Right ventricle myocardium superior (tissue), 1 donor: ENCODE data around the gene CRIM1. TPM values are rescaled to one million over a fixed set of nuclear protein-coding genes. Genes with fewer than 3 reads are reported as not detected.

Source experiments
- ATAC-seq: fragments of 200-7000 bp; cut with Tn5 transposase; one replicate; pipeline ENCODE4 v1.9.1; 2020; ENCODE audit warnings: mild to moderate bottlenecking; ENCODE audit not compliant: poor library complexity
- DNase-seq: peaks from one replicate; pipeline ENCODE4 v3.0.0-alpha.2; 2020
- intact Hi-C: fragments of 100-400 bp; cut with DNase I; formaldehyde crosslinking; loops from one replicate; pipeline ENCODE4 v1.11.2; 2022
- total RNA-seq: library from RNA; stranded (reverse); fragmentation: NEBNext Ultra II Directional; extraction: Animal tissue kit (Norgen Biotek cat#: 25700); gene quantifications from one replicate; pipeline ENCODE4 v1.2.1, GENCODE V29; 2021
- donor health status: DM: no; HTN: yes; CAD: no; lungs with severe emphysema.

Gene CRIM1
- total RNA-seq, 1 donor from 2014 or later = 17.2 TPM

GRCh38 chr2:36566887-36567286 lies 211.3 kb downstream of the CRIM1 start:
- DNase-seq = no peak
- intact Hi-C loops = no loop called here
- no peak for ATAC-seq

- DNase-seq (no peak), ATAC-seq (no peak)
- intact Hi-C loops = no loop called here
Measured at GRCh38 chr2:36567711-36568408, 212.3 kb downstream of the CRIM1 start.

- intact Hi-C loops = no loop called here
- ATAC-seq = no peak
- no peak for DNase-seq
Measured at GRCh38 chr2:36568516-36569246, 213.1 kb downstream of the CRIM1 start.

GRCh38 chr2:36569267-36569856 lies 213.8 kb downstream of the CRIM1 start:
- ATAC-seq (no peak), DNase-seq (no peak)
- intact Hi-C loops = no loop called here

GRCh38 chr2:36570416-36570815 lies 214.8 kb downstream of the CRIM1 start:
- no peak for DNase-seq
- ATAC-seq = no peak
- intact Hi-C loops = no loop called here

- ATAC-seq = no peak
- no peak for DNase-seq
- intact Hi-C loops = no loop called here
Measured at GRCh38 chr2:36572054-36572718, 216.6 kb downstream of the CRIM1 start.

GRCh38 chr2:36572719-36573059 lies 217.1 kb downstream of the CRIM1 start:
- DNase-seq (no peak), ATAC-seq (no peak)
- intact Hi-C loops = no loop called here

- intact Hi-C loops = no loop called here
- no peak for DNase-seq
- no peak for ATAC-seq
Measured at GRCh38 chr2:36573165-36573564, 217.6 kb downstream of the CRIM1 start.

GRCh38 chr2:36574560-36574959 lies 219.0 kb downstream of the CRIM1 start:
- DNase-seq (no peak), ATAC-seq (no peak)
- intact Hi-C loops = no loop called here

GRCh38 chr2:36577884-36578283 lies 222.3 kb downstream of the CRIM1 start:
- DNase-seq (no peak), ATAC-seq (no peak)
- intact Hi-C loops = no loop called here

- intact Hi-C loops = no loop called here
- no peak for DNase-seq
- ATAC-seq = no peak
Measured at GRCh38 chr2:36578343-36579296, 223.0 kb downstream of the CRIM1 start.

- DNase-seq (no peak), ATAC-seq (no peak)
- intact Hi-C loops = no loop called here
Measured at GRCh38 chr2:36579297-36579664, 223.7 kb downstream of the CRIM1 start.

GRCh38 chr2:36582538-36582937 lies 227.0 kb downstream of the CRIM1 start:
- ATAC-seq (no peak), DNase-seq (no peak)
- intact Hi-C loops = no loop called here

GRCh38 chr2:36582951-36583350 lies 227.4 kb downstream of the CRIM1 start:
- intact Hi-C loops = no loop called here
- no peak for DNase-seq
- ATAC-seq = no peak

- DNase-seq = no peak
- no peak for ATAC-seq
- intact Hi-C loops = no loop called here
Measured at GRCh38 chr2:36584148-36584794, 228.7 kb downstream of the CRIM1 start.

- intact Hi-C loops = no loop called here
- ATAC-seq (no peak), DNase-seq (no peak)
Measured at GRCh38 chr2:36586672-36587071, 231.1 kb downstream of the CRIM1 start.

GRCh38 chr2:36587101-36587500 lies 231.5 kb downstream of the CRIM1 start:
- no peak for ATAC-seq

GRCh38 chr2:36587556-36587955 lies 232.0 kb downstream of the CRIM1 start:
- DNase-seq (no peak), ATAC-seq (no peak)
- intact Hi-C loops = no loop called here

More at GRCh38 chr2:36587101-36587500, 231.5 kb downstream of the CRIM1 start:
- intact Hi-C loops = no loop called here
- no peak for DNase-seq
